Measurements from ENCODE around the gene NTMT2. TPM values are rescaled to one million over a fixed set of nuclear protein-coding genes. Genes with fewer than 3 reads are reported as not detected.

Gene NTMT2
- total RNA-seq, 4 donors from 2014 or later = not detected

DNA sequence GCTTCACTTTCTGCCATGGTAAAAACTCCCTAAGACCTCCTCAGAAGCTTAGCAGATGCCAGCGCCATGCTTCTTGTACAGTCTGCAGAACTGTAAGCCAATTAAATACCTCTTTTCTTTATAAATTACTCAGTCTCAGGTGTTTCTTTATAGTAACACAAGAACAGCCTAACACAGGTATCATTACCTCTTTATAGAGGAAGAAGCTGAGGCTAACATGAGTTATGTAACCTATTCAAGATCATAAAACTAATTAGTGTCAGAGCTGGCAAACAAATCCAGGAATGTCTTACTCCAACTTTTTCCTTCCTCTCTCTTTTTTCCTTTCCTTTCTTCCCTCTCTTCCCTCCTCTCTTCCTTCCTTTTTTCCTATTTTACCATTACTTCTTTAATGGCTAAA is 9.3 kb downstream of the NTMT2 start:
- intact Hi-C loops (cut with DNase I; ENCODE audit: low total_unique reads) = no loop called here
- H3K4me3 ChIP-seq = no peak overlapping the region
- no peaks in the 10 kb centered on the region for H3K27me3 ChIP-seq
- no peaks in the 10 kb centered on the region for H3K4me1 ChIP-seq
- TF ChIP-seq POLR2A (IDR thresholded peaks at IDR 0.05) = no peak
- TF ChIP-seq, protein P1, sequence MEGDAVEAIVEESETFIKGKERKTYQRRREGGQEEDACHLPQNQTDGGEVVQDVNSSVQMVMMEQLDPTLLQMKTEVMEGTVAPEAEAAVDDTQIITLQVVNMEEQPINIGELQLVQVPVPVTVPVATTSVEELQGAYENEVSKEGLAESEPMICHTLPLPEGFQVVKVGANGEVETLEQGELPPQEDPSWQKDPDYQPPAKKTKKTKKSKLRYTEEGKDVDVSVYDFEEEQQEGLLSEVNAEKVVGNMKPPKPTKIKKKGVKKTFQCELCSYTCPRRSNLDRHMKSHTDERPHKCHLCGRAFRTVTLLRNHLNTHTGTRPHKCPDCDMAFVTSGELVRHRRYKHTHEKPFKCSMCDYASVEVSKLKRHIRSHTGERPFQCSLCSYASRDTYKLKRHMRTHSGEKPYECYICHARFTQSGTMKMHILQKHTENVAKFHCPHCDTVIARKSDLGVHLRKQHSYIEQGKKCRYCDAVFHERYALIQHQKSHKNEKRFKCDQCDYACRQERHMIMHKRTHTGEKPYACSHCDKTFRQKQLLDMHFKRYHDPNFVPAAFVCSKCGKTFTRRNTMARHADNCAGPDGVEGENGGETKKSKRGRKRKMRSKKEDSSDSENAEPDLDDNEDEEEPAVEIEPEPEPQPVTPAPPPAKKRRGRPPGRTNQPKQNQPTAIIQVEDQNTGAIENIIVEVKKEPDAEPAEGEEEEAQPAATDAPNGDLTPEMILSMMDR (IDR thresholded peaks at IDR 0.05) = no peak
- no peaks in the 10 kb centered on the region for H3K36me3 ChIP-seq
- H3K9me3 ChIP-seq = no peaks in the 10 kb centered on the region
- DNase-seq = no peak
- H3K27ac ChIP-seq = no peak overlapping the region

DNA sequence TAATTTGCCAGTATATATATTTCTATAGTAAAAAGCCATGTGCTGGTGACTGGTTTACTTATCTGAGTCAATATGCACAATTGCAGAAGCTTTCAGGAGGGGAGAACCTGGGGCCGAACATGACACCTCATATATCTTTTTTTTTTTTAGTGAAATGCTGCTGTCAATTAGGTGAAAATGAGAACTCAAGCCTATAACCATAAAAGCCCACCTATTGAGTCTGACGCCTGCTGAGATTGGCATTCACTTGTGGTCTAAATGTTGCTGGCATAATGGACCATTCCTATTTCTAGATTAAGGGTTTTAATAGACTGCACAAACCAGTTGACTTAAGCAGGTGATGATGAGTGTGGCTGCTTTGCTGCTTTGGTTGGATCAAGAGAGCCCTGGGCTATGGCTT is 10.8 kb downstream of the NTMT2 start:
- TF ChIP-seq, protein P1 (IDR thresholded peaks at IDR 0.05) = no peak
- no peak for TF ChIP-seq POLR2A (IDR thresholded peaks at IDR 0.05)
- Histone ChIP-seq H3K4me3 (no peak overlapping the region), H3K27ac (no peak overlapping the region), H3K9me3 (no peaks in the 10 kb centered on the region), H3K36me3 (no peaks in the 10 kb centered on the region), H3K27me3 (no peaks in the 10 kb centered on the region), H3K4me1 (no peaks in the 10 kb centered on the region)
- intact Hi-C loops (cut with DNase I; ENCODE audit: low total_unique reads) = no loop called here
- DNase-seq = no peak

DNA sequence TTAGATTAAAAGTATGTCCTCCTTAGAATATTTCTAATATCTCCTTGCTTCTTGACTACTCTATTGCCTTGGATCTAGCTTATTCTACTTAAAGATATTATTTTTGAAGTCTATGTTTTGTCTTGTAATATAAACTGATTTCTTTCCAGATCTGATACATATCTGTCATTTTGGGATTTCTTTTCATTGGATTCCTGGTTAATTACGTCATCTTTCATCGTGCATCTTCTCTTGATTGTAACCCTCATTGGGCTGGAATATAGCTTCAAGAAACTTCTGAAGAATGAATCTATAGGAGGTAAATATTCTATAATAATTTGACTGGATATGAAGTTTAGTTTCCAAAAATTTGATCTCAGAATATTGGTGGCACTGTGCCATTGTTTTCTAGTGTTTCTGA is 12.1 kb downstream of the NTMT2 start:
- intact Hi-C loops (cut with DNase I; ENCODE audit: low total_unique reads) = no loop called here
- Histone ChIP-seq H3K36me3 (no peaks in the 10 kb centered on the region), H3K4me3 (no peak overlapping the region), H3K4me1 (peaks cover 0 to under 1% of the 10 kb centered on the region in 2 donors), H3K27me3 (no peaks in the 10 kb centered on the region), H3K27ac (no peak overlapping the region), H3K9me3 (no peaks in the 10 kb centered on the region)
- TF ChIP-seq, protein P1 (IDR thresholded peaks at IDR 0.05) = no peak
- no peak for TF ChIP-seq POLR2A (IDR thresholded peaks at IDR 0.05)
- no peak for DNase-seq

DNA sequence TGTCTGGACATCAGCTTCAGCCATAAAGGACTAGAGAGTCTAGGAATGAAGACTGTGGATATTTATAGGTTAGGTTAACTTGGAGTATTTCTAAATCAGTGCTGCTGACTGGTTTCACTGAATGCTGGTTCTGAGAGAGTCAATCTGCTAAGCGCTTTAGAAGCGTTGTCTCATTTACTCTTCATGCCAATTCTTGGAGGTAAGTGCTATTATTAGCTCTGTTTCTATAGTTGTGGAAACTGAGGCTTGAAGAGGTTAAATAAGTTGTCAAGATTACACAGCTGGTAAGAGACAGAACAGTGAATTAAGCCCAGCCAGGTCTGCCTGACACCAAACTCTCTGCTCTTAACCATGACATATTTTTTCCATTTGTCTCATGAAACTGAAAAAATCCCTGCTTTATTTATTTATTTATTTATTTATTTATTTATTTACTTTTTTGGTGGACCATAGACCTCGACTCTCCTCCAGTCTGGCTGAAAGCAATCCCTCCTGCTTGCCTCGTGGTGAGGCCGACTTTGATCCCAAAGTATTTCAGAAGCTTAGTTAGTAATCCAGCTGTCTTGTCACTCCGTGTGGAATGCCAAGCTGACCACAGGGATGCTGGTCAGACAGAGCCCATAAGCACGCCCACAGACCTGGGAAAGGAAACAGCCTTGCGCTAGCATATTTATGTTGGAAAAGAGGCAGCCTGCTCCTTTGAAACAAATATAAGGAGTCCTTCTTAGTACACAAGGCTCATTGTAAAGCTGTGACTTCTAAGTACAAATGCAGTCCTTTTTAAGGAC is 16.9 kb downstream of the NTMT2 start:
- no peak for TF ChIP-seq POLR2A (IDR thresholded peaks at IDR 0.05)
- TF ChIP-seq, protein P1 (IDR thresholded peaks at IDR 0.05) = no peak
- Histone ChIP-seq H3K27me3 (no peaks in the 10 kb centered on the region), H3K4me1 (peaks cover 0 to 9% of the 10 kb centered on the region in 2 donors), H3K9me3 (no peaks in the 10 kb centered on the region), H3K36me3 (no peaks in the 10 kb centered on the region), H3K4me3 (no peak overlapping the region), H3K27ac (peak overlapping the region; percentile 5 to 26)
- peak; percentile 33 for DNase-seq
- intact Hi-C loops (cut with DNase I; ENCODE audit: low total_unique reads) = no loop called here

DNA sequence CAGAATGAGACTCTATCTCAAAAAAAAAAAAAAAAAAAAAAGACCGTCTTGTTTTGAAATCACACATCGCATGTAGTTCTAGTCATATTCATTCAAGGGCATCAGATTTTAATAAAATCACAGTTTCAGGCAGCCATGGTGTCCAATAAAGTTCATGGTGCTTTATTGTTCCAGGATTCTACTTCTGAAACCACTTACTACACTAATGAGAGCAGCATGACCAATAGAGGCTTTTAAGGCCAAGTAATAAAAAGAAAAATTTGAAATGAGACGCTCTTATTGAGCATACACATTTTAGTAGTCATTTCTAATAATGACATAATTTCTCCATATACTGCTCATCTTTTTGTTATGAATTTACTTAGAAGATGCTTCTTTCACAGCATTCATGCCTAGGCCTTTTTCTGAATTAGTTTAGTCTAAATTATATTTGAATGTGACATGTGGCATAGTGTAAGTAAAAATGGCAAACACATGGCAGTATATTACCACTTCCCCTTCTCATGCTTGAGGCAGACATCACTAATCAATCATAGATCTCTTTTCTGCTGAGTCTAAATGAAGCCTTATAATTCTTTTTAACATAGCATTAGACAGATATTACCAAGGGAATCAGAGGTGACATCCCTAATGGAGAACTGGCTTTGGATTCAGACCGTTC is 18.5 kb downstream of the NTMT2 start:
- Histone ChIP-seq H3K27me3 (no peaks in the 10 kb centered on the region), H3K27ac (no peak overlapping the region), H3K9me3 (no peaks in the 10 kb centered on the region), H3K4me1 (peaks cover 0 to 9% of the 10 kb centered on the region in 2 donors), H3K36me3 (no peaks in the 10 kb centered on the region), H3K4me3 (no peak overlapping the region)
- TF ChIP-seq, protein P1 (IDR thresholded peaks at IDR 0.05) = no peak
- no peak for TF ChIP-seq POLR2A (IDR thresholded peaks at IDR 0.05)
- DNase-seq = no peak
- intact Hi-C loops (cut with DNase I; ENCODE audit: low total_unique reads) = no loop called here
